GM20000 (cell line): Measurements from ENCODE around the gene ROBO1.

ENCODE experiments used
- DNase-seq: peaks from one replicate; pipeline ENCODE4 v3.0.0; 2012; ENCODE audit warnings: low spot score
- TF ChIP-seq, protein P1 (sequence below): IDR thresholded peaks from 2 replicates; pipeline ENCODE4 v1.5.1; 2012; ENCODE audit warnings: mild to moderate bottlenecking, control low read depth; ENCODE audit errors: extremely low read depth, missing control alignments

The ROBO1 gene

DNA sequence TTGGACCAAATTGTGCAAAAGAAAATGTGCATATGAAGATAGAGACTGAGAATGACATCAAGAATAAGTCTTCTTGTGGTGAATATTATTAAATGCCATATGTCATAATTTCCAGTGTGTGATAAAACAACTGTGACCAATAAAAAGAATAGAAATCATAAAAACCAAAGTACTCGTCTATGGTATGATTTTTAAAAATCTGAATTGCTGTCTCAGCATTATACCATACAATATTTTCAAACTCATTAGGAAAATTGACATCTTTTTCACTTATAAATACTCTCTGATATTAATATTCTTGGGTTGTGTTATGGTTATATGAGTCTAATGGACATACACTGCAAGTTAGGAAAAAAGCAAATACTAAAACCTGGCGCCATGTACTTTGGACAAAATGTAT, 279.4 kb downstream of the ROBO1 start:
- no peak for DNase-seq
- TF ChIP-seq, protein P1, sequence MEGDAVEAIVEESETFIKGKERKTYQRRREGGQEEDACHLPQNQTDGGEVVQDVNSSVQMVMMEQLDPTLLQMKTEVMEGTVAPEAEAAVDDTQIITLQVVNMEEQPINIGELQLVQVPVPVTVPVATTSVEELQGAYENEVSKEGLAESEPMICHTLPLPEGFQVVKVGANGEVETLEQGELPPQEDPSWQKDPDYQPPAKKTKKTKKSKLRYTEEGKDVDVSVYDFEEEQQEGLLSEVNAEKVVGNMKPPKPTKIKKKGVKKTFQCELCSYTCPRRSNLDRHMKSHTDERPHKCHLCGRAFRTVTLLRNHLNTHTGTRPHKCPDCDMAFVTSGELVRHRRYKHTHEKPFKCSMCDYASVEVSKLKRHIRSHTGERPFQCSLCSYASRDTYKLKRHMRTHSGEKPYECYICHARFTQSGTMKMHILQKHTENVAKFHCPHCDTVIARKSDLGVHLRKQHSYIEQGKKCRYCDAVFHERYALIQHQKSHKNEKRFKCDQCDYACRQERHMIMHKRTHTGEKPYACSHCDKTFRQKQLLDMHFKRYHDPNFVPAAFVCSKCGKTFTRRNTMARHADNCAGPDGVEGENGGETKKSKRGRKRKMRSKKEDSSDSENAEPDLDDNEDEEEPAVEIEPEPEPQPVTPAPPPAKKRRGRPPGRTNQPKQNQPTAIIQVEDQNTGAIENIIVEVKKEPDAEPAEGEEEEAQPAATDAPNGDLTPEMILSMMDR = no peak

DNA sequence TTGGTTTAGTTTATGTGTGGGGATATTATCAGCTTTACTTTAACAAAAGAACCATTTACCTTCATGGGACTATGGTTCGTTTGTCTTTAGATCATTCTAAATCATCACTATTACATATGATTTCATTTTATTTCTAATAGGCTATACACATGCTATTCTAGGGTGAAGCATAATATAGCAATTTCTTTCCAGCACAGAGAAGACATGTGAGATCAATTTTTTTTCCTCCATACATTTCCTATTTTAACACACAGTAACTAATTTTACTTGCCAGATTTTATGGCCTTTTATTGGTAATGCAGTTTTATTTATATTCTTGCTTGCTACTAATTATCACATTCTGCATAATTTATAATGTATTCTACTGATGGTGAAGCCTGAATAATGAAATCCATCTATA, 287.1 kb downstream of the ROBO1 start:
- TF ChIP-seq, protein P1 = no peak
- no peak for DNase-seq

DNA sequence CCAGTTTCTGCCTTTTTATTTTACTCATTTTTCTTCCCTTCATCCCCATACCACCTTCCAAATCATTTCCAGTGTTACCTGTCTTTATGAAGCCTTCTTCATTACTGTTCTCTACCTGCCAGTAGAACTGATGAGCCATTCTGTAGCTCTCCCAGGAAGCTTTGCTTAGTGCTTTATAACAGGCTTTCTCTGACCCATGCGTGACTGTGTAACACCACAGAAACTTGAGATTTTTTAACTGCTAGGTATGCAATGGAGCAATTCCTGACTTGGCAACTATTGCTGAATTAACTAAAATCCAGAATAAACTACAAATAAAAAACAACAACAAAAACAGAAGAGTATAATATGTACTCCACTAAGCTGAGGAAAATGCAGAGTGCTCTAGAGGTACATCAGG, 289.2 kb downstream of the ROBO1 start:
- TF ChIP-seq, protein P1 = no peak
- DNase-seq = no peak

DNA sequence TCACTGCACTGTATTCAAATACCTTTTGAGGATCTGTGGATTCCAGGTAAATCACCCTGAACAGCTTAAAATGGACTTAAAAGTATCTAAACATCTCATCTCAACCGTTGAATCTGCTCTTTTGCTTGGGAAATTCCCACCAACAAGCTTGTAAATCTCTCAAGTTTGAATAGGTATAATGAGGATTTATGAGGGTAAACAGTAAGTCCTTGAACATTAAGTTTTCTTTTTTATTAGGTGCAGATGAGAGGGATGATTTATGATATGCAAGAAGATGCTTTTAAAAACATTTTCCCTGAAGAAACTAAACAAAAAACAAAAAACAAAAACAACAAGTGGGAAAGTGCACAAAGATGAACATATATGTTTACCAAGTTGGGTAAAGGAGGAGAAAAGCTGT, 290.6 kb downstream of the ROBO1 start:
- DNase-seq = no peak
- TF ChIP-seq, protein P1 = no peak

DNA sequence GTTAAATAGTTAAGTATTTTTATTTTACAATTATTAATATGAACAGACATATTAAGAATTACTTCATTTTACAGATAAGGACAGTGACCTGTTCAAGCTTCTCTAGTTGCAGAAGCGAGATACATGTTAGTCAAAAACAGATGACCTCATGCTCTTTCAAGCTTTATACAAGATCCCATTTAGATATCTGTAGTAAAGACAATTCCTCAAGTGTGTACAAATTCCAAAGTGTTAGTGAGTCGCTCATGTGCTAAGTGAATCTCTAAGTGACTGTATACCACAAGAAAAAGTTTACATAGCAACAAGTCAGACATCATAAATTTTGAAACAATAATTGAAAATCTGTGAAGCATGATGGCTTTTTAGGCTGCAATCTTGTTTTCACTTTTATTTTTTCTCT, 293.8 kb downstream of the ROBO1 start:
- TF ChIP-seq, protein P1 = no peak

DNA sequence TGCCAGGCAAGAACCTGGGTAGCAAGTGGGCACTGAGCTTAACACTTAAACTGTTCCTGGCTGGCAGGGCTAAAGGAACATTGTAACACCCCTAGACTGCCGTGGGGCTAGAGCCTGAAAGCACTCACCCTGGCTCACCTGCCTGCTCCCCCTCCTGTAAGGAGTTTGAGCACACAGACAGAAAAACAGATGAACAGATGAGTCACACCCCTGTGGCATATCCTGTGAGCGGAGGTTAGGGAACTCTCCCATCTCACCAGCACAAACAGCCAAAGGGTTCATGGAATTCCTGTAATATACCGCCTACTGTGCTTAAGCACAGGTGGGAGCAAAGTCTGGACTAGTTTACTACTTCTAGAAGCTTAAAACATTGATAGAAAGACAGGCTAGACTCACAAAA, 300.1 kb downstream of the ROBO1 start:
- TF ChIP-seq, protein P1 = no peak
- DNase-seq = no peak

More for the DNA sequence above, 293.8 kb downstream of the ROBO1 start:
- DNase-seq = no peak

DNA sequence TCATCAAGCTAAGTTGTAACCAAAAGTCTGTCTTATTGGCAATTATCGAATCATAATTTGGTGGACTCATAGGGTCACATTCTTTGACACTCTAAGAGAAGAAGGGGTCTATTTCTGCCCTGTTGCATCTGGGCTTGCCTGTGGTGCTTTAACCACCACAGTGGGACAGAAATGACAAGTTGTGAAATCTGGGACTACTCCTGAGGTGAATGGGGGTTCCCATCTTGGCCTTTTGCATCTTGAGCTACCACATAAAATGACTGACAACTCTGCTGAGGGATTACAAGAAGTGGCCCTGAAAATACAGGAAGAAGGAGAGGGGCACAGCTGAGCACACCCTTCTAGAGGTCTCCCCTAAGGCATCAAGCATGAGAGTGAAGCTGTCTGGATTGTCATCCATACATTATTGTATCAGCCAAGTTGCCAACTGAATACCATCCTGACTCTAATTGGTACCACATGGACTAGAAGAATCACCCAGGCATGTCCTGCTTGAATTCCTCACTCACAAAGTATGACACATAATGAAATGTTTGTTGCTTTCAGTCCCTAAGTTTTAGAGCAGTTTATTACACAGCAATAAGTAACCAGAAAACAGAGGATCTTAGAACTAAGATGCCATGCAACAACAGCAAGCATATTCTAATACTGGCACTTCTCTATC, 306.5 kb downstream of the ROBO1 start:
- no peak for DNase-seq
- TF ChIP-seq, protein P1 = no peak
